T-helper 17 cell (primary cell): Measurements from ENCODE around the gene FUT8. TPM values are rescaled to one million over a fixed set of nuclear protein-coding genes. Genes with fewer than 3 reads are reported as not detected.
"Not testable (repeated sequence)": the region's sequence is repeated elsewhere in the genome, so short reads cannot be mapped to it uniquely, and the experiment has no call there.

Experiments used
- ATAC-seq: fragments of 150-1000 bp; cut with Tn5 transposase; 2 replicates; pipeline ENCODE4 v1.10.0; 2021; ENCODE audit warnings: mild to moderate bottlenecking, moderate library complexity
- DNase-seq, 3 donors: peaks; one replicate each; pipeline versions ENCODE4 v3.0.0 to v3.0.0-alpha.2; 2020 to 2021
- H3K9me3 ChIP-seq: one replicate; pipeline ENCODE4 v1.7.0; 2013; ENCODE audit warnings: low read length, mild to moderate bottlenecking; ENCODE audit not compliant: control insufficient read depth, poor library complexity, severe bottlenecking
- H3K27ac Mint-ChIP-seq: one replicate; pipeline ENCODE4 v1.8.0; 2022; ENCODE audit warnings: mild to moderate bottlenecking, moderate library complexity, mixed read lengths
- H3K27me3 Mint-ChIP-seq: one replicate; pipeline ENCODE4 v1.8.0; 2022; ENCODE audit warnings: mixed read lengths
- H3K36me3 Mint-ChIP-seq: one replicate; pipeline ENCODE4 v1.8.0; 2022; ENCODE audit warnings: low read depth, mixed read lengths
- H3K4me1 Mint-ChIP-seq: one replicate; pipeline ENCODE4 v1.8.0; 2022; ENCODE audit warnings: mild to moderate bottlenecking, mixed read lengths
- H3K4me3 Mint-ChIP-seq: one replicate; pipeline ENCODE4 v1.8.0; 2022; ENCODE audit warnings: mild to moderate bottlenecking, moderate library complexity, mixed read lengths
- total RNA-seq, 4 donors: library from RNA in 2 of 4; stranded (reverse) in 2 of 4; gene quantifications; one replicate each; pipeline ENCODE4 v1.2.3 and lab custom pipeline; 2022 to 2026

The FUT8 gene
- total RNA-seq, 2 donors from 2014 or later, result 45.5 to 51.3 TPM

GRCh38 chr14:65704850-65705249, 292.3 kb downstream of the FUT8 start:
- H3K9me3 ChIP-seq, result no peaks in the 10 kb centered on the region
- DNase-seq (no peak), ATAC-seq (no peak)
- no peaks in the 10 kb centered on the region for H3K27me3 Mint-ChIP-seq
- no peak overlapping the region for H3K4me3 Mint-ChIP-seq
- H3K36me3 Mint-ChIP-seq, result peaks cover 6% of the 10 kb centered on the region
- peaks cover 2% of the 10 kb centered on the region for H3K4me1 Mint-ChIP-seq
- H3K27ac Mint-ChIP-seq, result no peak overlapping the region

- Mint-ChIP-seq H3K36me3 (peaks cover 4% of the 10 kb centered on the region), H3K4me1 (peaks cover 6% of the 10 kb centered on the region), H3K4me3 (no peak overlapping the region), H3K27me3 (no peaks in the 10 kb centered on the region), H3K27ac (no peak overlapping the region)
- no peaks in the 10 kb centered on the region for H3K9me3 ChIP-seq
- ATAC-seq, result no peak
- DNase-seq, result no peak
Measured at GRCh38 chr14:65709576-65709975, 297.0 kb downstream of the FUT8 start.

DNA sequence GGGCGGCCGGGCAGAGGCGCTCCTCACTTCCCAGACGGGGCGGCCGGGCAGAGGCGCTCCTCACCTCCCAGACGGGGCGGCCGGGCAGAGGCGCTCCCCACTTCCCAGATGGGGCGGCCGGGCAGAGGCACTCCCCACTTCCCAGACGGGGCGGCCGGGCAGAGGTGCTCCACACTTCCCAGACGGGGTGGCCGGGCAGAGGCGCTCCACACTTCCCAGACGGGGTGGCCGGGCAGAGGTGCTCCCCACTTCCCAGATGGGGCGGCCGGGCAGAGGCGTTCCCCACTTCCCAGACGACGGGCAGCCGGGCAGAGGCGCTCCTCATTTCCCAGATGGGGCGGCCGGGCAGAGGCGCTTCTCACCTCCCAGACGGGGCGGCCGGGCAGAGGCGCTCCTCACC, 304.3 kb downstream of the FUT8 start:
- not testable (repeated sequence) for H3K36me3 Mint-ChIP-seq, H3K27ac Mint-ChIP-seq, H3K4me1 Mint-ChIP-seq, DNase-seq, H3K27me3 Mint-ChIP-seq, ATAC-seq, H3K4me3 Mint-ChIP-seq, H3K9me3 ChIP-seq

DNA sequence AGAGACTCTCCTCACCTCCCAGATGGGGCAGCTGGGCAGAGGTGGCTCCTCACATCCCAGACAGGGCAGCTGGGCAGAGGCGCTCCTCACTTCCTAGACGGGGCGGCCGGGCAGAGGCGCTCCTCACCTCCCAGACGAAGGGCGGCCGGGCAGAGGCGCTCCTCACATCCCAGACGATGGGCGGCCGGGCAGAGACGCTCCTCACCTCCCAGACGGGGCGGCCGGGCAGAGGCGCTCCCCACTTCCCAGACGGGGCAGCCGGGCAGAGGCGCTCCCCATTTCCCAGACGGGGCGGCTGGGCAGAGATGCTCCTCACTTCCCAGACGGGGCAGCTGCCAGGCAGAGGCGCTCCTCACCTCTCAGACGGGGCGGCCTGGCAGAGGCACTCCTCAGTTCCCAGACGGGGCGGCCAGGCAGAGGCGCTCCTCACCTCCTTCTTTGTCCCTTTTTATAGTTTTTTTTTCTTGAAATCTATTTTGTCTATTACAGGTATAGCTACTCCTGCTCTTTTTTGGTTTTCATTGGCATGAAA, 304.9 kb downstream of the FUT8 start:
- not testable (repeated sequence) for ATAC-seq, H3K4me1 Mint-ChIP-seq, H3K36me3 Mint-ChIP-seq, H3K9me3 ChIP-seq, DNase-seq, H3K27ac Mint-ChIP-seq, H3K4me3 Mint-ChIP-seq, H3K27me3 Mint-ChIP-seq

DNA sequence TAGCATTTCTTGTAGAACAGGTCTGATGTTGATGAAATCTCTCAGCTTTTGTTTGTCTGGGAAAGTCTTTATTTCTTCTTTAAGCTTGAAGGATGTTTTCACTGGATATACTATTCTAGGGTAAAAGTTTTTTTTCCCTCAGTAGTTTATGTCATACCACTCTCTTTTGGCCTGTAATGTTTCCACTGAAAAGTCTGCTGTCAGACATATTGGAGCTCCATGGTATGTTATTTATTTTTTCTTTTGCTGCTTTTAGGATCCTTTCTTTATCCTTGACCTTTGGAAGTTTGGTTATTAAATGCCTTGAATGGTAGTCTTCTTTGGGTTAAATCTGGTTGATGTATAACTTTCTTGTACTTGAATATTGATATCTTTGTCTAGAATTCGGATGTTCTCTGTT, 306.1 kb downstream of the FUT8 start:
- H3K27me3 Mint-ChIP-seq, result no peaks in the 10 kb centered on the region
- H3K27ac Mint-ChIP-seq, result no peak overlapping the region
- H3K36me3 Mint-ChIP-seq, result peaks cover 2% of the 10 kb centered on the region
- no peaks in the 10 kb centered on the region for H3K9me3 ChIP-seq
- ATAC-seq (no peak), DNase-seq (no peak)
- H3K4me3 Mint-ChIP-seq, result no peak overlapping the region
- H3K4me1 Mint-ChIP-seq, result peaks cover 10% of the 10 kb centered on the region

GRCh38 chr14:65720171-65720570, 307.6 kb downstream of the FUT8 start:
- ATAC-seq, result no peak
- Mint-ChIP-seq H3K4me1 (peaks cover 10% of the 10 kb centered on the region), H3K27me3 (no peaks in the 10 kb centered on the region), H3K36me3 (peaks cover 2% of the 10 kb centered on the region), H3K27ac (no peak overlapping the region), H3K4me3 (no peak overlapping the region)
- DNase-seq, result no peak
- H3K9me3 ChIP-seq, result no peaks in the 10 kb centered on the region

DNA sequence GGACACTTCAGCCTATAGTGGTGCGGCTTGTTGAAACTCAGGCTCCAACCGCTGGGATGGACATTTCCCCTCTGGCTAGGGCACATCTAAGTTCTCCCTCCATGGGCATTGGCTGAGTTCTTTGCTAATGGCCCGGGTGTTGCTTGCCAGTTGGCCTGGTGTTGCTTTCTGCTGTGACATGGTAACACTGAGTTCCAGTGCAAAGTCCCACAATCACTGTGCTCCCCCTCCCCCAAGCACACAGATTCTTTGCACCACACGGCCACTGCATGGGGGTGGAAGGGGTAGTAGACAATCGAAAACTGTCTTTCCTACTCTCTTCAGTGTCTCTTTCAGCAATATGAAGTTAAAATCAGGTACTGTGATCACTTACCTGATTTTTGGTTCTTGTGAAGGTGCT, 308.2 kb downstream of the FUT8 start:
- H3K27me3 Mint-ChIP-seq, result no peaks in the 10 kb centered on the region
- peaks cover 2% of the 10 kb centered on the region for H3K36me3 Mint-ChIP-seq
- ATAC-seq (no peak), DNase-seq (no peak)
- no peaks in the 10 kb centered on the region for H3K9me3 ChIP-seq
- H3K4me1 Mint-ChIP-seq, result peaks cover 10% of the 10 kb centered on the region
- no peak overlapping the region for H3K27ac Mint-ChIP-seq
- no peak overlapping the region for H3K4me3 Mint-ChIP-seq

DNA sequence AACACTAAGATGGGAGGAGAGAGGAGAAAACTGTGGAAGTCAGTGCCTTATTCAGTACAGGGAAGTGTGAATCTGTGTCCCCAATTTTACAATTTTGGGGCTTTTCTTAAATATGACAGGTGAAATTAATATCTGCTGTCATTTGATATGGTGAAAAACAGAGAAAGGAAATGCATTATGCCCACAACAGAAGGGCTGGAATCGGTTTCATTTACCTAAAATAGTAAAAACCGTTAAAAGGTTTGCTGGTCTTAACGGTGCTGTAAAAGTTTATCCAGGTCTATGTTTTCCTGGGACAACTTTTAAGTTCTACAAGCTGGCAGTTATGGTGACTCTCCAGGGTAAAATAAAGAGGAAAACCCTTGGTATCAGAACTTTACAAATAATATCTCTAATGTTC, 310.8 kb downstream of the FUT8 start:
- ATAC-seq (no peak), DNase-seq (no peak)
- H3K9me3 ChIP-seq, result no peaks in the 10 kb centered on the region
- Mint-ChIP-seq H3K27me3 (no peaks in the 10 kb centered on the region), H3K4me1 (peaks cover 15% of the 10 kb centered on the region), H3K4me3 (no peak overlapping the region), H3K36me3 (peaks cover 13% of the 10 kb centered on the region), H3K27ac (no peak overlapping the region)

- DNase-seq (no peak), ATAC-seq (no peak)
- Mint-ChIP-seq H3K36me3 (peaks cover 10% of the 10 kb centered on the region), H3K4me3 (no peak overlapping the region), H3K27ac (no peak overlapping the region), H3K4me1 (peaks cover 13% of the 10 kb centered on the region), H3K27me3 (no peaks in the 10 kb centered on the region)
- H3K9me3 ChIP-seq, result no peaks in the 10 kb centered on the region
Measured at GRCh38 chr14:65728604-65729003, 316.1 kb downstream of the FUT8 start.

DNA sequence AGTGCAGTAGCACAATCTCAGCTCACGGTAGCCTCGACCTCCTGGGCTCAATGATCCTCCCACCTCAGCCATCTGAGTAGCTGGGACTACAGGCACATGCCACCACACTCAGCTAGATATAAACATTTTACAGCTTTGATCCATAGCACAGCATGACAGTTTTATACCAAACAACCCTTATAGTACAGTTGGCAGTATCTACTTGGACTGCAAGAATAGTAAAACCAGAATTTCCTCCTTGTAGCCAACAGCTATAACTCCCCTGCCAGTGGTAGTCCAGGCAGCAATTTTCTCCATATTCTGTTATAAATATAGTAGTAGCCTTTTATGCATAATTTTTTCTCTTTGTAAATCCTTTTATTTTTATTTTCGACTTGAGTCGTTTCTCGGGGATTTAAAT, 317.0 kb downstream of the FUT8 start:
- H3K4me1 Mint-ChIP-seq, result peaks cover 13% of the 10 kb centered on the region
- no peak overlapping the region for H3K4me3 Mint-ChIP-seq
- no peaks in the 10 kb centered on the region for H3K9me3 ChIP-seq
- peaks cover 10% of the 10 kb centered on the region for H3K36me3 Mint-ChIP-seq
- DNase-seq, result no peak
- H3K27ac Mint-ChIP-seq, result no peak overlapping the region
- no peak for ATAC-seq
- H3K27me3 Mint-ChIP-seq, result no peaks in the 10 kb centered on the region

GRCh38 chr14:65731933-65732506, 319.5 kb downstream of the FUT8 start:
- peaks cover 13% of the 10 kb centered on the region for H3K4me1 Mint-ChIP-seq
- H3K9me3 ChIP-seq, result no peaks in the 10 kb centered on the region
- DNase-seq (no peak), ATAC-seq (peak; percentile 78)
- H3K27me3 Mint-ChIP-seq, result no peaks in the 10 kb centered on the region
- peaks cover 9% of the 10 kb centered on the region for H3K36me3 Mint-ChIP-seq
- peak overlapping the region; percentile 88 for H3K27ac Mint-ChIP-seq
- H3K4me3 Mint-ChIP-seq, result no peak overlapping the region

- no peaks in the 10 kb centered on the region for H3K27me3 Mint-ChIP-seq
- H3K36me3 Mint-ChIP-seq, result peaks cover 8% of the 10 kb centered on the region
Measured at GRCh38 chr14:65738339-65738738, 325.8 kb downstream of the FUT8 start.

GRCh38 chr14:65745396-65746190, 333.1 kb downstream of the FUT8 start:
- H3K9me3 ChIP-seq, result no peaks in the 10 kb centered on the region
- DNase-seq (no peak), ATAC-seq (no peak)
- Mint-ChIP-seq H3K36me3 (peaks cover 3% of the 10 kb centered on the region), H3K4me3 (no peak overlapping the region), H3K27ac (peak overlapping the region; percentile 61), H3K27me3 (no peaks in the 10 kb centered on the region), H3K4me1 (peaks cover under 1% of the 10 kb centered on the region)

More at GRCh38 chr14:65738339-65738738, 325.8 kb downstream of the FUT8 start:
- ATAC-seq (no peak), DNase-seq (no peak)
- peak overlapping the region; percentile 9 for H3K27ac Mint-ChIP-seq
- H3K4me1 Mint-ChIP-seq, result peaks cover 2% of the 10 kb centered on the region
- no peak overlapping the region for H3K4me3 Mint-ChIP-seq
- H3K9me3 ChIP-seq, result no peaks in the 10 kb centered on the region

GRCh38 chr14:65748796-65749195, 336.3 kb downstream of the FUT8 start:
- no peaks in the 10 kb centered on the region for H3K36me3 Mint-ChIP-seq
- H3K9me3 ChIP-seq, result no peaks in the 10 kb centered on the region
- no peak for ATAC-seq
- H3K27ac Mint-ChIP-seq, result no peak overlapping the region
- H3K4me3 Mint-ChIP-seq, result no peak overlapping the region
- peaks cover 2% of the 10 kb centered on the region for H3K4me1 Mint-ChIP-seq
- H3K27me3 Mint-ChIP-seq, result no peaks in the 10 kb centered on the region
- no peak for DNase-seq
